HepG2 (cell line): ENCODE results near the gene VDAC2. TPM values are rescaled to one million over a fixed set of nuclear protein-coding genes. Genes with fewer than 3 reads are reported as not detected.
A peak's percentile ranks its signal among the peaks of the same experiment; 100 is the strongest.

Experiments
- BATF2 ChIP-seq: sonication (generic); formaldehyde crosslinking; IDR thresholded peaks from 2 replicates; pipeline ENCODE4 v1.8.0; 2022; ENCODE audit warnings: mild to moderate bottlenecking, missing genetic modification reagents, moderate library complexity
- FOXJ3 ChIP-seq: sonication (generic); formaldehyde crosslinking; IDR thresholded peaks from 2 replicates; pipeline ENCODE4 v1.4.0; 2020; ENCODE audit warnings: missing genetic modification reagents, mild to moderate bottlenecking, borderline replicate concordance
- KLF16 ChIP-seq, 2 experiments: sonication (generic) in 1 of 2; formaldehyde crosslinking in 1 of 2; IDR thresholded peaks; 2 replicates each; pipeline versions ENCODE4 v1.6.1 to v1.8.0; 2016 to 2023; ENCODE audit warnings: missing genetic modification reagents in 2 of 2, missing compliant biosample characterization in 1 of 2
- MAZ ChIP-seq, 2 experiments: sonication (generic) in 1 of 2; formaldehyde crosslinking in 1 of 2; IDR thresholded peaks; 2 replicates each; pipeline versions ENCODE4 v1.5.0 to v1.6.1; 2012 to 2020; ENCODE audit warnings: low read depth in 2 of 2, mild to moderate bottlenecking in 2 of 2, borderline replicate concordance in 1 of 2, improper control_type of control experiment in 1 of 2, low read length in 1 of 2, missing genetic modification reagents in 1 of 2, moderate library complexity in 1 of 2
- NCOA5 ChIP-seq: sonication (generic); formaldehyde crosslinking; IDR thresholded peaks from 2 replicates; pipeline ENCODE4 v1.4.0; 2020; ENCODE audit warnings: missing genetic modification reagents
- ONECUT2 ChIP-seq: sonication (generic); formaldehyde crosslinking; IDR thresholded peaks from 2 replicates; pipeline ENCODE4 v1.4.0; 2020; ENCODE audit warnings: missing genetic modification reagents
- PAX8 ChIP-seq: sonication (generic); formaldehyde crosslinking; IDR thresholded peaks from 2 replicates; pipeline ENCODE4 v1.8.0; 2022; ENCODE audit warnings: mild to moderate bottlenecking, missing genetic modification reagents, borderline replicate concordance
- PHF21A ChIP-seq: sonication (generic); formaldehyde crosslinking; IDR thresholded peaks from 2 replicates; pipeline ENCODE4 v1.5.0; 2020; ENCODE audit warnings: mild to moderate bottlenecking, missing genetic modification reagents
- REXO4 ChIP-seq: sonication (generic); formaldehyde crosslinking; IDR thresholded peaks from 2 replicates; pipeline ENCODE4 v1.8.0; 2022; ENCODE audit warnings: missing genetic modification reagents, mild to moderate bottlenecking, borderline replicate concordance
- TEAD2 ChIP-seq: sonication (generic); formaldehyde crosslinking; IDR thresholded peaks from 2 replicates; pipeline ENCODE4 v1.9.0; 2021; ENCODE audit warnings: missing genetic modification reagents
- THAP11 ChIP-seq: IDR thresholded peaks from 2 replicates; pipeline ENCODE4 v1.6.1; 2016; ENCODE audit warnings: missing biosample characterization, missing genetic modification reagents
- ZNF121 ChIP-seq: sonication (generic); formaldehyde crosslinking; IDR thresholded peaks from 2 replicates; pipeline ENCODE4 v1.5.0; 2020; ENCODE audit warnings: mild to moderate bottlenecking, missing genetic modification reagents
- ZNF234 ChIP-seq: sonication (generic); formaldehyde crosslinking; conservative IDR thresholded peaks from 2 replicates; pipeline ENCODE4 v1.5.1; 2020; ENCODE audit warnings: mild to moderate bottlenecking, missing genetic modification reagents
- ZNF281 ChIP-seq: sonication (generic); formaldehyde crosslinking; IDR thresholded peaks from 2 replicates; pipeline ENCODE4 v1.4.0; 2020; ENCODE audit warnings: missing genetic modification reagents, borderline replicate concordance
- ZNF432 ChIP-seq: sonication (generic); formaldehyde crosslinking; IDR thresholded peaks from 2 replicates; pipeline ENCODE4 v1.5.0; 2020; ENCODE audit warnings: missing genetic modification reagents, mild to moderate bottlenecking, borderline replicate concordance
- ZNF598 ChIP-seq: sonication (generic); formaldehyde crosslinking; IDR thresholded peaks from 2 replicates; pipeline ENCODE4 v1.5.1; 2020; ENCODE audit warnings: mild to moderate bottlenecking, missing genetic modification reagents, borderline replicate concordance
- ZNF841 ChIP-seq: sonication (generic); formaldehyde crosslinking; IDR thresholded peaks from 2 replicates; pipeline ENCODE4 v1.8.1; 2023; ENCODE audit warnings: missing genetic modification reagents, borderline replicate concordance
- polyA plus RNA-seq, 8 experiments: library from polyadenylated mRNA; depleted of rRNA in 3 of 8; stranded (reverse) in 7 of 8; unstranded in 1 of 8; fragments of >200 nt; fragmentation: Illumina TruSeq in 4 of 8; extraction: Trizol in 4 of 8; gene quantifications; 2 replicates each; pipeline versions ENCODE4 v1.2.1 to v1.2.3, GENCODE V29; 2011 to 2016; ENCODE audit warnings: low read depth in 4 of 8, missing spikeins in 1 of 8, mixed read lengths in 1 of 8; ENCODE audit not compliant: insufficient read depth in 1 of 8
- total RNA-seq, 5 experiments: library from RNA; depleted of rRNA; stranded (reverse); fragments of >200 nt; fragmentation: Illumina TruSeq; extraction: Trizol; gene quantifications; 2 replicates each; pipeline ENCODE4 v1.2.3, GENCODE V29; 2016; ENCODE audit warnings: low read depth in 1 of 5
- TF ChIP-seq, protein P1 (sequence below): sonication (generic); formaldehyde crosslinking; IDR thresholded peaks from 2 replicates; pipeline ENCODE4 v1.4.0; 2020; ENCODE audit warnings: missing genetic modification reagents
- TF ChIP-seq, protein P2 (sequence below): sonication (generic); formaldehyde crosslinking; IDR thresholded peaks from 2 replicates; pipeline ENCODE4 v1.4.0; 2020; ENCODE audit warnings: missing genetic modification reagents

VDAC2 gene
- total and polyA plus RNA-seq, 2 of the 13 experiments (the other 11 are each of a cell fraction or from before 2014, with no cell fraction given) = 67.9 to 222 TPM

DNA sequence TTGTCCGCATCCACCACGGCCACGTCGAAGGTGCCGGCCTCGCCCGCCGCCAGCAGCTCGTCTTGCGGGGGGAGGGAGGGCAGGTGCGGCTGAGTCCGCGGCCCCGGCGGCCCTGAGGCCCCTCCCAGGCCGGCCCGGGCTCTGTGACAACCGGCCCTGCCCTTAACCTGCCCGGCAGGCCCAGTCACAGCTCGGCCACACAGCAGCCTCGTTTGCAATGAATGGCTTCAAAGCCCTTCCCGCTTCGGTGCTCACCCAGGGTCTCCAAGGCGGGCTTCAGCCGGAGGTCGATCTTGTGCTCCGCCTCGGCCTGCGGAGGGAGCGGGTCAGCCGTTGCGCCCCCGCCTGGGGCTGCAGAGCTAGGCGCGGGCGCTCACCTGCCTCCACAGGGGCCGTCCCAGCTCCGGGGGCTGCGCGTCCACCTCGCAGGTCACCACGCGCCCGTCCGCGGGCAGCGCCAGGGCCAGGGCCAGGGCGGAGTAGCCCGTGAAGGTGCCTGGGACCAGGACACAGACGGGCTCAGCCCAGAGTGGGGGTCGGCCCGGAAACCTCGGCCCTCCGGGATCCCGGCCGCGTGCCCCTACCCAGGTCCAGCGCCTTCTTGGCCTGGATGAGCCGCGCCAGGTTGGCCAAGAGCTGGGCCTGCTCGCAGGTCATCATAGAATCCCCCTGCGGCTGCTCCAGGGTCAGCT is 24.2 kb downstream of the VDAC2 start (continued):
- TF ChIP-seq ZNF121 (CRISPR knock-in tag) (0 out of 2 replicates have a peak, but pooled peaks have one; percentile 20), ONECUT2 (CRISPR knock-in tag) (no peak), PAX8 (CRISPR knock-in tag) (0 out of 2 replicates have a peak, but pooled peaks have one; percentile 26), REXO4 (CRISPR knock-in tag) (no peak), TEAD2 (no peak), MAZ (IDR thresholded peaks at IDR 0.05; ENCODE audit: borderline replicate concordance, low read depth, low read length) (no peak), MAZ (CRISPR knock-in tag; IDR thresholded peaks at IDR 0.05; ENCODE audit: low read depth) (no peak), NCOA5 (CRISPR knock-in tag) (no peak), ZNF432 (CRISPR knock-in tag) (no peak), ZNF234 (CRISPR knock-in tag) (no peak), ZNF841 (CRISPR knock-in tag) (no peak), ZNF598 (CRISPR knock-in tag) (no peak), THAP11 (no peak), KLF16 (CRISPR knock-in tag; IDR thresholded peaks at IDR 0.05) (no peak; a peak in 1 of 4 replicates), BATF2 (no peak), PHF21A (peak; percentile 39; the same call in 1 of the 2 replicates), FOXJ3 (0 out of 2 replicates have a peak, but pooled peaks have one; percentile 6), ZNF281 (CRISPR knock-in tag) (no peak)
- TF ChIP-seq, protein P1, sequence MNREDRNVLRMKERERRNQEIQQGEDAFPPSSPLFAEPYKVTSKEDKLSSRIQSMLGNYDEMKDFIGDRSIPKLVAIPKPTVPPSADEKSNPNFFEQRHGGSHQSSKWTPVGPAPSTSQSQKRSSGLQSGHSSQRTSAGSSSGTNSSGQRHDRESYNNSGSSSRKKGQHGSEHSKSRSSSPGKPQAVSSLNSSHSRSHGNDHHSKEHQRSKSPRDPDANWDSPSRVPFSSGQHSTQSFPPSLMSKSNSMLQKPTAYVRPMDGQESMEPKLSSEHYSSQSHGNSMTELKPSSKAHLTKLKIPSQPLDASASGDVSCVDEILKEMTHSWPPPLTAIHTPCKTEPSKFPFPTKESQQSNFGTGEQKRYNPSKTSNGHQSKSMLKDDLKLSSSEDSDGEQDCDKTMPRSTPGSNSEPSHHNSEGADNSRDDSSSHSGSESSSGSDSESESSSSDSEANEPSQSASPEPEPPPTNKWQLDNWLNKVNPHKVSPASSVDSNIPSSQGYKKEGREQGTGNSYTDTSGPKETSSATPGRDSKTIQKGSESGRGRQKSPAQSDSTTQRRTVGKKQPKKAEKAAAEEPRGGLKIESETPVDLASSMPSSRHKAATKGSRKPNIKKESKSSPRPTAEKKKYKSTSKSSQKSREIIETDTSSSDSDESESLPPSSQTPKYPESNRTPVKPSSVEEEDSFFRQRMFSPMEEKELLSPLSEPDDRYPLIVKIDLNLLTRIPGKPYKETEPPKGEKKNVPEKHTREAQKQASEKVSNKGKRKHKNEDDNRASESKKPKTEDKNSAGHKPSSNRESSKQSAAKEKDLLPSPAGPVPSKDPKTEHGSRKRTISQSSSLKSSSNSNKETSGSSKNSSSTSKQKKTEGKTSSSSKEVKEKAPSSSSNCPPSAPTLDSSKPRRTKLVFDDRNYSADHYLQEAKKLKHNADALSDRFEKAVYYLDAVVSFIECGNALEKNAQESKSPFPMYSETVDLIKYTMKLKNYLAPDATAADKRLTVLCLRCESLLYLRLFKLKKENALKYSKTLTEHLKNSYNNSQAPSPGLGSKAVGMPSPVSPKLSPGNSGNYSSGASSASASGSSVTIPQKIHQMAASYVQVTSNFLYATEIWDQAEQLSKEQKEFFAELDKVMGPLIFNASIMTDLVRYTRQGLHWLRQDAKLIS (CRISPR knock-in tag) = no peak
- TF ChIP-seq, protein P2, sequence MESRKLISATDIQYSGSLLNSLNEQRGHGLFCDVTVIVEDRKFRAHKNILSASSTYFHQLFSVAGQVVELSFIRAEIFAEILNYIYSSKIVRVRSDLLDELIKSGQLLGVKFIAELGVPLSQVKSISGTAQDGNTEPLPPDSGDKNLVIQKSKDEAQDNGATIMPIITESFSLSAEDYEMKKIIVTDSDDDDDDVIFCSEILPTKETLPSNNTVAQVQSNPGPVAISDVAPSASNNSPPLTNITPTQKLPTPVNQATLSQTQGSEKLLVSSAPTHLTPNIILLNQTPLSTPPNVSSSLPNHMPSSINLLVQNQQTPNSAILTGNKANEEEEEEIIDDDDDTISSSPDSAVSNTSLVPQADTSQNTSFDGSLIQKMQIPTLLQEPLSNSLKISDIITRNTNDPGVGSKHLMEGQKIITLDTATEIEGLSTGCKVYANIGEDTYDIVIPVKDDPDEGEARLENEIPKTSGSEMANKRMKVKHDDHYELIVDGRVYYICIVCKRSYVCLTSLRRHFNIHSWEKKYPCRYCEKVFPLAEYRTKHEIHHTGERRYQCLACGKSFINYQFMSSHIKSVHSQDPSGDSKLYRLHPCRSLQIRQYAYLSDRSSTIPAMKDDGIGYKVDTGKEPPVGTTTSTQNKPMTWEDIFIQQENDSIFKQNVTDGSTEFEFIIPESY (CRISPR knock-in tag) = peak; percentile 7; the same call in 1 of the 2 replicates
